Stimulated activated naive CD8-positive, alpha-beta T cell treated with anti-CD3 and anti-CD28 coated beads, Interleukin-15, amount 100 ng/mL, for 72 hours (primary cell): Measurements from ENCODE around the gene FAM237A.
A peak's percentile ranks its signal among the peaks of the same experiment; 100 is the strongest.

ENCODE experiments used
- ATAC-seq: fragments of 150-1000 bp; cut with Tn5 transposase; 2 replicates; pipeline ENCODE4 v1.10.0; 2021; ENCODE audit warnings: mild to moderate bottlenecking, moderate library complexity
- DNase-seq, 2 donors: peaks; one replicate each; pipeline ENCODE4 v3.0.0; 2021 to 2022
- H3K27ac Mint-ChIP-seq, 2 donors: one replicate each; pipeline ENCODE4 v1.8.0; 2022; ENCODE audit warnings: mild to moderate bottlenecking in 2 of 2, mixed read lengths in 2 of 2, moderate library complexity in 2 of 2
- H3K27me3 Mint-ChIP-seq: one replicate; pipeline ENCODE4 v1.8.0; 2022; ENCODE audit warnings: mixed read lengths
- H3K4me1 Mint-ChIP-seq: one replicate; pipeline ENCODE4 v1.8.0; 2022; ENCODE audit warnings: mild to moderate bottlenecking, mixed read lengths
- H3K4me3 Mint-ChIP-seq, 2 donors: one replicate each; pipeline ENCODE4 v1.8.0; 2022; ENCODE audit warnings: mild to moderate bottlenecking in 2 of 2, mixed read lengths in 2 of 2, moderate library complexity in 1 of 2
- H3K9me3 Mint-ChIP-seq, 2 donors: one replicate each; pipeline ENCODE4 v1.8.0; 2022; ENCODE audit warnings: mixed read lengths in 2 of 2

Gene FAM237A

GRCh38 chr2:206642075-206643025, at the start of gene FAM237A:
Gene FAM237A, plus strand, starts transcription at chr2:206642487. Its CDS starts 1,750 bp downstream, at chr2:206644237.
- H3K27ac Mint-ChIP-seq = no peak within 1 kb of the TSS
- peaks cover 11% of the 10 kb centered on the region for H3K27me3 Mint-ChIP-seq
- H3K4me1 Mint-ChIP-seq = no peaks in the 10 kb centered on the region
- no peak for DNase-seq
- no peak for ATAC-seq
- H3K4me3 Mint-ChIP-seq = no peak within 1 kb of the TSS
- H3K9me3 Mint-ChIP-seq = no peaks in the 10 kb centered on the region

GRCh38 chr2:206597717-206598218, 44.5 kb upstream of the FAM237A start:
- no peaks in the 10 kb centered on the region for H3K27me3 Mint-ChIP-seq
- no peaks in the 10 kb centered on the region for H3K4me1 Mint-ChIP-seq
- no peak overlapping the region for H3K4me3 Mint-ChIP-seq
- no peak overlapping the region for H3K27ac Mint-ChIP-seq
- H3K9me3 Mint-ChIP-seq = no peaks in the 10 kb centered on the region
- DNase-seq = no peak
- ATAC-seq = no peak

DNA sequence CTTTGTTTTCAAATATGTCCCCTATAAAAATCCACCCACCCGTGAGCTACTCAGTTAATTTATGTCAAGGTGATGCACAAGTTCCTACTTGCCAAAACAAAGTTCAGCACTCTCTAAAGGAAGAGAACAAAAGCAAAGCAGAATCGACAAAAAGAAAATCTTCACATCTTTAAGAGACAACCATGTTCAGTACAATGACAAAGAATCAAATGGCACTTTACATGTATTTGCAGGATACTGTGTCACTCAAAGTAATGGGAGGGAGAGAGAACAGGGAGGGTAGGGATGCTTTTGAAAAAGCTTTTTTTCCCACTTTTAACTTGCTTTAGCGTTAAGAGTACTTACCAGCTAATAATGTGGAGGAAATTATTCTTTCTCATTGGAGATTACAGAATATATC, 39.0 kb upstream of the FAM237A start:
- H3K9me3 Mint-ChIP-seq = no peaks in the 10 kb centered on the region
- H3K27me3 Mint-ChIP-seq = peaks cover 6% of the 10 kb centered on the region
- H3K4me1 Mint-ChIP-seq = no peaks in the 10 kb centered on the region
- no peak overlapping the region for H3K4me3 Mint-ChIP-seq
- no peak overlapping the region for H3K27ac Mint-ChIP-seq
- no peak for DNase-seq
- ATAC-seq = no peak

DNA sequence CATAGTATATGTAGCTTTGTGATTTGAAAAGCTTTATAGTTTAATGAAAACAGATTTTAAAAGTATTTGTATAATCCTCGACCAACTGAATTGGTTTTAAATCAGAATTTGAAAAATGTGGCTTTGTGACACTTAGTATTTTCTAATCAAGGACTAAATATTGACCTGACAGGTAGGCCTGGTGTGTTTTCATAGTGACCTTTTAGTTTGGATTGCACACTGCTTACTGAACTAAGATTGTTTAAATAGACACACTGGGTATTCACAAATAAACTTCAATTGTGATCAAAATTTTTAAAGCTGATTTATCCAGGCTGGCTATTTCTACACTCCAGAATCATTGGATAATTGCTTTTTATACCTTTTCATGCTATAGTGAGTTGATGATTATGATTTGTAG, 31.8 kb upstream of the FAM237A start:
- H3K9me3 Mint-ChIP-seq = no peaks in the 10 kb centered on the region
- H3K27ac Mint-ChIP-seq = no peak overlapping the region
- no peak overlapping the region for H3K4me3 Mint-ChIP-seq
- DNase-seq (no peak), ATAC-seq (no peak)
- H3K27me3 Mint-ChIP-seq = peaks cover 5% of the 10 kb centered on the region
- peaks cover 9% of the 10 kb centered on the region for H3K4me1 Mint-ChIP-seq

- H3K27me3 Mint-ChIP-seq = peaks cover 5% of the 10 kb centered on the region
- H3K4me3 Mint-ChIP-seq = no peak overlapping the region
- H3K4me1 Mint-ChIP-seq = peaks cover 9% of the 10 kb centered on the region
- no peak overlapping the region for H3K27ac Mint-ChIP-seq
- H3K9me3 Mint-ChIP-seq = no peaks in the 10 kb centered on the region
- no peak for DNase-seq
- ATAC-seq = no peak
Observed at GRCh38 chr2:206611191-206611590, 31.1 kb upstream of the FAM237A start.

DNA sequence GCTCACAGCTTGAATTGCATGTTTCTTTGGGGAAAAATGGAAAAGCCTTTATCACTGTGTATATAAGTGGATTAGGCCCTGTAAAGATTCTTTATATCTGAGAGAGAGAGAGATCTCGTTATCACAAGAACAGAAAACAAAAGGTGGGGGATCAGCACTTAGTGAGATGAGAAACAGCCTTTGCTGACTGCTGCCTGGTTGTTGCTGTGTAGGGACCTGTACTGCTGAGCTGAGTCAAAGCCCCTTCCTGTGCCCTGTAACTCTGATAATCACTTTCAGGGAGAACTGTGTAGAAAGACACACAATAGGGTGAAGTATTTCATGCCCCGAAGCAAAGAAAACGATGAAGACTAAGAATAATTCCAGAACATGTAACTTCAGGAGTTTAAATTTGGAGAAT, 30.6 kb upstream of the FAM237A start:
- Mint-ChIP-seq H3K9me3 (no peaks in the 10 kb centered on the region), H3K27ac (no peak overlapping the region), H3K4me3 (no peak overlapping the region), H3K4me1 (peaks cover 9% of the 10 kb centered on the region), H3K27me3 (peaks cover 5% of the 10 kb centered on the region)
- ATAC-seq (no peak), DNase-seq (no peak)

DNA sequence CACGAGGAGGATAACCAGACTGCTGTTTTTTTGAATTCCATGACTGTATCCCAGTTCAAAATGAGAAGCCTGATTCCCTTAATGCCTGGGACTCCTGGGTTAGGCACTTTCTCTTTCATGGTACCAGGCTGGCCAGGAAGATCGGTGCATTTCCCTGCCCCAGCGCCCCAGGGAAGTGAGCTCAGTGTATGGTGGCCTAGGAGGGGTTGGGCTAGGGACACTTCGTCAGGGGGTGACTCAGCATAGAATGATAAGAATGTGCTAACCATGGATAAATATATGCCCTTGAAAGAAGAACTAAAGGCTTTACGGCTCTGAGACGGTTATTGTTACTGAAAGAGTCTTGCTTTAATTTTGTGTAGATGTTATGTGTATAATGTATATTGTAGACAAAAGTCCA, 27.5 kb upstream of the FAM237A start:
- H3K4me3 Mint-ChIP-seq = no peak overlapping the region
- peak overlapping the region in 1 of 2 donors; percentile 59 for H3K27ac Mint-ChIP-seq
- ATAC-seq = no peak
- peaks cover 5% of the 10 kb centered on the region for H3K27me3 Mint-ChIP-seq
- H3K4me1 Mint-ChIP-seq = peaks cover 2% of the 10 kb centered on the region
- no peak for DNase-seq
- no peaks in the 10 kb centered on the region for H3K9me3 Mint-ChIP-seq

- Mint-ChIP-seq H3K4me1 (no peaks in the 10 kb centered on the region), H3K27me3 (peaks cover 5% of the 10 kb centered on the region), H3K27ac (no peak overlapping the region), H3K4me3 (no peak overlapping the region), H3K9me3 (no peaks in the 10 kb centered on the region)
- no peak for ATAC-seq
- no peak for DNase-seq
Observed at GRCh38 chr2:206615417-206616089, 26.7 kb upstream of the FAM237A start.

- no peak overlapping the region for H3K27ac Mint-ChIP-seq
- DNase-seq (no peak), ATAC-seq (no peak)
- H3K27me3 Mint-ChIP-seq = peaks cover 5% of the 10 kb centered on the region
- H3K4me1 Mint-ChIP-seq = no peaks in the 10 kb centered on the region
- no peaks in the 10 kb centered on the region for H3K9me3 Mint-ChIP-seq
- H3K4me3 Mint-ChIP-seq = no peak overlapping the region
Observed at GRCh38 chr2:206616151-206616550, 26.1 kb upstream of the FAM237A start.

DNA sequence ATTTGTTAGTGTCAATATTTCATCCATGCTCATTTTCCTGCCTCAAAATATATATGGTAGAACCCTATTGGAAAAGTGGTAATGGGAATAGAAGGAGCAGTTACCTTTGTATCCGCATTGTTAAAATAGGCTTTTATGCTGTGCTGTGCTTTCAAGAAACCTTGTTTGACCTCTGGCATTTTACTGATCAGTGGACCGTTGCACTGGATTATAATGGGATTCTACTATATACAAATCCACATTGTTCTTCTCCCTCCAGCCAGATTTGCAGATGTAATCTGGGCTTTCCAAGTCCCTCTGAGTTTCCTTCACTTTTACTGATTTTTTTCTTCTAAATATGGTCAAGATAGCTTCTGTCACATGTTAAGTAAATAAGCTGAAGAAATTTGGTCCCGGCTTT, 23.3 kb upstream of the FAM237A start:
- DNase-seq = no peak
- Mint-ChIP-seq H3K4me3 (no peak overlapping the region), H3K27ac (no peak overlapping the region), H3K9me3 (no peaks in the 10 kb centered on the region), H3K27me3 (peaks cover 5% of the 10 kb centered on the region), H3K4me1 (no peaks in the 10 kb centered on the region)
- no peak for ATAC-seq

DNA sequence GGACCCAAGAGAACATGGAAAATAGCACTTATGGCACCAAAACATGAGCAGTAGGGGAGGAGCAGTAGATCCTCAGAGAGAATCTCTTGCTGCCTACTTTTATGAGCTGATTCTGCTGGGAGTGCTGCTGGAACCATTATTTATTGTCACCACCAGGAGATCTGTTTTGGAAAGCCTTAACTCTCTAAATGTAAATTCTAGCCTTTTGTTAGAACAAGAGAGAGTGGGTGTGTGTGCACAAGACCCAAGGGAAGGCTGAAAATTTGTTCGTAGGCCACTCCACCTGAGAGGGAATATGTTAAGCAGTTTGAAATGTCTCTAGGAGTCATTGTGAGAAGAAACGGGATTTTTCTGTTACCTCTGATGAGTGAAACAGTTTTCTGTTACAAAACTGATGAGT, 16.2 kb upstream of the FAM237A start:
- Mint-ChIP-seq H3K4me3 (no peak overlapping the region), H3K9me3 (no peaks in the 10 kb centered on the region), H3K27me3 (peaks cover 11% of the 10 kb centered on the region), H3K27ac (no peak overlapping the region), H3K4me1 (no peaks in the 10 kb centered on the region)
- no peak for DNase-seq
- ATAC-seq = no peak

GRCh38 chr2:206627632-206628031, 14.7 kb upstream of the FAM237A start:
- DNase-seq (no peak), ATAC-seq (no peak)
- Mint-ChIP-seq H3K27me3 (peaks cover 11% of the 10 kb centered on the region), H3K4me3 (no peak overlapping the region), H3K9me3 (no peaks in the 10 kb centered on the region), H3K4me1 (no peaks in the 10 kb centered on the region), H3K27ac (no peak overlapping the region)

- peaks cover 10% of the 10 kb centered on the region for H3K27me3 Mint-ChIP-seq
- ATAC-seq = no peak
- no peaks in the 10 kb centered on the region for H3K9me3 Mint-ChIP-seq
- no peak overlapping the region for H3K4me3 Mint-ChIP-seq
- DNase-seq = no peak
- no peaks in the 10 kb centered on the region for H3K4me1 Mint-ChIP-seq
- no peak overlapping the region for H3K27ac Mint-ChIP-seq
Observed at GRCh38 chr2:206631340-206631739, 10.9 kb upstream of the FAM237A start.

DNA sequence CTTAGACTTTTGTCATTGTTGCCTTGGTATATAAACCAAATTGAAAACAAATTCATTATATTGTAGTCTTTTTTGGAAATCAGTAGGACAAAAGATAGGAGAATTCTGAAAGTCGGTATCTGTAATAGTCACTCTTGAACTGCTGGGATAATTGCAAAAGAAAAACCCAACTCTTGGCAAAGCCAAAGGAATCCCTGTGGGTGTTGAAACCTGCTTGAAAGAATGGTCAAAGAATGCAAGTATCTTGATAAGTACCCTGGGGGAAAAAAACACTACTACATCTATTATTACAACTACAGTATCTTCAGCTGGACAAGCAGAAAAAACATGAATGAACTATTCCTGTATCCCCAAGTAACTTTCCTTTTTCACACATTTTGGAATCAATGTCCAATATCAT, 7.3 kb upstream of the FAM237A start:
- H3K4me3 Mint-ChIP-seq = no peak overlapping the region
- DNase-seq (no peak), ATAC-seq (no peak)
- no peak overlapping the region for H3K27ac Mint-ChIP-seq
- H3K9me3 Mint-ChIP-seq = no peaks in the 10 kb centered on the region
- H3K4me1 Mint-ChIP-seq = no peaks in the 10 kb centered on the region
- H3K27me3 Mint-ChIP-seq = no peaks in the 10 kb centered on the region

DNA sequence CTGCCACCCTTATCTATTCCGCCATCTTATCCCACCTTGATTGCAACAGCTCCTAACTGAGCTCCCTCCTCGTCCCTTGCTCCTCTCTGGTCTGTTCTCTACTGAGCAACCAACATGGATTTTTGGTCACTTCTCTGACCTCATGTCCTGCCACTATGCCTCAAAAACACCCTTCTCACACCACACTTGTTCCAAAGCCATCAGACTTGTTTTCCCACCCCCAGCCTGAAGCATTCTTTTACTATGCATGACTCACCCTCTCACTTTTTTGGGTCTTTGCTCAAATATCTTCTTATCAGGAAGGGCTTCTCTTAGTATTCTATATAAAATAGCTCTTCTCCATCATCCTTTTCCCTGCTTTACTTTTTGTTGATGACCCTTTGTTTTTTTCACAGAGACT, 2.7 kb upstream of the FAM237A start:
- H3K27me3 Mint-ChIP-seq = peaks cover 7% of the 10 kb centered on the region
- no peaks in the 10 kb centered on the region for H3K9me3 Mint-ChIP-seq
- DNase-seq = no peak
- H3K27ac Mint-ChIP-seq = no peak overlapping the region
- no peak for ATAC-seq
- no peak overlapping the region for H3K4me3 Mint-ChIP-seq
- H3K4me1 Mint-ChIP-seq = no peaks in the 10 kb centered on the region

GRCh38 chr2:206641226-206641625, 1.1 kb upstream of the FAM237A start:
- no peaks in the 10 kb centered on the region for H3K9me3 Mint-ChIP-seq
- no peak overlapping the region for H3K4me3 Mint-ChIP-seq
- DNase-seq (no peak), ATAC-seq (no peak)
- H3K27ac Mint-ChIP-seq = no peak overlapping the region
- H3K27me3 Mint-ChIP-seq = peaks cover 11% of the 10 kb centered on the region
- H3K4me1 Mint-ChIP-seq = no peaks in the 10 kb centered on the region
